Karpas-422 (cell line): ENCODE measurements around the gene DOCK6. TPM values are rescaled to one million over a fixed set of nuclear protein-coding genes. Genes with fewer than 3 reads are reported as not detected.

ENCODE experiments used
- DNase-seq: peaks from one replicate; pipeline ENCODE4 v3.0.0-alpha.2; 2015
- H2AFZ ChIP-seq: fragments of 200-600 bp; sonication (generic); 2 replicates; pipeline ENCODE4 v1.6.1; 2014; ENCODE audit warnings: antibody characterized with exemption, low read length, mixed read lengths
- H3K27ac ChIP-seq: fragments of 200-600 bp; sonication (generic); 2 replicates; pipeline ENCODE4 v1.5.1; 2014; ENCODE audit warnings: mild to moderate bottlenecking, low read length, moderate library complexity
- H3K27me3 ChIP-seq: fragments of 200-600 bp; sonication (generic); 2 replicates; pipeline ENCODE4 v1.6.1; 2014; ENCODE audit warnings: low read length, mixed read lengths
- H3K36me3 ChIP-seq: fragments of 200-600 bp; sonication (generic); 2 replicates; pipeline ENCODE4 v1.6.1; 2014; ENCODE audit warnings: low read length, mixed read lengths; ENCODE audit not compliant: insufficient read depth
- H3K4me1 ChIP-seq: fragments of 200-600 bp; sonication (generic); 2 replicates; pipeline ENCODE4 v1.6.1; 2014; ENCODE audit warnings: mild to moderate bottlenecking, low read length, mixed read lengths
- H3K4me2 ChIP-seq: fragments of 200-600 bp; sonication (generic); 2 replicates; pipeline ENCODE4 v1.6.1; 2014; ENCODE audit warnings: low read length, low read depth, mild to moderate bottlenecking; ENCODE audit not compliant: poor library complexity, severe bottlenecking
- H3K4me3 ChIP-seq: fragments of 200-600 bp; sonication (generic); 2 replicates; pipeline ENCODE4 v1.5.1; 2014; ENCODE audit warnings: mild to moderate bottlenecking, antibody characterized with exemption, low read length, mixed read lengths
- H3K79me2 ChIP-seq: fragments of 200-600 bp; sonication (generic); 2 replicates; pipeline ENCODE4 v1.6.1; 2014; ENCODE audit warnings: mild to moderate bottlenecking, low read length, mixed read lengths
- H3K9ac ChIP-seq: fragments of 200-600 bp; sonication (generic); 2 replicates; pipeline ENCODE4 v1.6.0; 2014; ENCODE audit warnings: low read length
- H3K9me2 ChIP-seq: fragments of 200-600 bp; sonication (generic), shearing (Covaris generic); replicated peaks from 2 replicates; pipeline ENCODE4 v1.6.0; 2014; ENCODE audit warnings: mild to moderate bottlenecking, low read length, moderate library complexity; ENCODE audit not compliant: insufficient read depth
- H3K9me3 ChIP-seq: fragments of 300-700, 200-600 bp; sonication (generic); 2 replicates; pipeline ENCODE4 v1.6.1; 2014; ENCODE audit warnings: low read length, mixed read lengths
- H4K20me1 ChIP-seq: fragments of 200-600 bp; sonication (generic); 2 replicates; pipeline ENCODE4 v1.6.1; 2014; ENCODE audit warnings: mild to moderate bottlenecking, antibody characterized with exemption, low read length, low read depth; ENCODE audit not compliant: insufficient read depth
- total RNA-seq: library from RNA; depleted of rRNA; stranded (reverse); fragments of >200 nt; shearing (Covaris generic); gene quantifications from 2 replicates; pipeline ENCODE4 v1.2.3, GENCODE V29; 2014; ENCODE audit warnings: low replicate concordance

DOCK6 gene
- total RNA-seq, 1 experiment from 2014 or later, result 6.5 TPM

DNA sequence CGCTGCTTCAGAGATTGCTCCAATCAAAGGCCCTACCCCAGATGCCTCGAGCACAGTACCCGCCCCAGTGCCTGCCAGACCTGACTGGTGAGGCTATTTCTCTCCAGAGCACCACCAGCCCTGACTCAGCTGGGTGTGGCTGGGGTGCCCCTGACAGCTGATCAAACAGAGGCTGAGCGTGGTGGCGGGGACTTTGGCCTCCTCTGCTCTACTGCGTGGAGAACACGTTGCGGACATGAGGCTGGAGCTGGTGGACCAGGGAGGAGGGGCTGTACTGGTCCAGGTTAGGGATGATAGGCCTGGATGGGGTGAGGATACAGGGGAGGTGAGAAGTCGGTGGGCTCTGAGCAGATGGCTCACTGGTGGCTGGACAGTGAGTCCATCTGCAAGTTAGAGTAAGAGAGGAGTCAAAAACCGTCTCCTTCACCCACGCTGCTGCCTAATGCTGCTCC, 3.5 kb upstream of the DOCK6 start:
- no peak overlapping the region for H3K4me3 ChIP-seq
- H2AFZ ChIP-seq, result no peak overlapping the region
- H3K79me2 ChIP-seq, result no peaks in the 10 kb centered on the region
- no peaks in the 10 kb centered on the region for H3K9me2 ChIP-seq
- H3K36me3 ChIP-seq, result no peaks in the 10 kb centered on the region
- H3K27me3 ChIP-seq, result no peaks in the 10 kb centered on the region
- H3K9me3 ChIP-seq, result no peaks in the 10 kb centered on the region
- no peak overlapping the region for H3K27ac ChIP-seq
- peaks cover 9% of the 10 kb centered on the region for H3K4me1 ChIP-seq
- no peak for DNase-seq
- no peak overlapping the region for H3K4me2 ChIP-seq
- H3K9ac ChIP-seq, result no peak overlapping the region
- no peaks in the 10 kb centered on the region for H4K20me1 ChIP-seq

DNA sequence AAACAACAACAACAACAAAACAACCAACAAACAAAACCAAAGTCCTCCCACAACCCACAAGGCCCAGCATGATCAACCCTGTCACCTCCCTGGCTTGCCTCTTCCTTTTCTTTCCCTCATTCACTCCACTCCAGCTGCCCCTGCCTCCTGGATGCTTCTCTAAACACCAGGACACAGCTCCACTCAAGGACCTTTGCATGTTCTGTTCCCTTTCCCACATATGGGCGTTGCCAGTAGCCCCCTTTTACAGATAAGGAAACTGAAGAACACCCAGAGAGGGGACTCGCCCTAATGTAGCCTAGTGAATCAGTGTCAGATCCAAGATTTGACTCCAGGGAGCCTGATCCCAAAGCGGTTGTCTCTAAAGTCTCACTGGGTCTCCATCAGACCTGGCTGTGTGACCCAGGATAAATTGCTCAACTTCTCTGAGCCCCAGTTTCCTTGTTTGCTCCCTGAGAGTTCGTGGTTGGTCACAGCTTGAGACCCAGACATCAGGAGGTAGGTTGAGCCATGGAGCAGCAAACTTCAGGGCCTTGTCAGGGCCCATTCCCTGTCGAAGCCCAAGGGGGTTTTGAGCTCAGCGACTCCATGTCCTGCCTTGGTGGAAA, 3.0 kb upstream of the DOCK6 start:
- Histone ChIP-seq H3K27ac (no peak overlapping the region), H3K27me3 (no peaks in the 10 kb centered on the region), H3K79me2 (no peaks in the 10 kb centered on the region), H2AFZ (no peak overlapping the region), H3K4me1 (peaks cover 9% of the 10 kb centered on the region), H3K36me3 (no peaks in the 10 kb centered on the region), H3K4me2 (no peak overlapping the region), H4K20me1 (no peaks in the 10 kb centered on the region), H3K9me2 (no peaks in the 10 kb centered on the region), H3K9me3 (no peaks in the 10 kb centered on the region), H3K4me3 (no peak overlapping the region), H3K9ac (no peak overlapping the region)
- DNase-seq, result no peak

DNA sequence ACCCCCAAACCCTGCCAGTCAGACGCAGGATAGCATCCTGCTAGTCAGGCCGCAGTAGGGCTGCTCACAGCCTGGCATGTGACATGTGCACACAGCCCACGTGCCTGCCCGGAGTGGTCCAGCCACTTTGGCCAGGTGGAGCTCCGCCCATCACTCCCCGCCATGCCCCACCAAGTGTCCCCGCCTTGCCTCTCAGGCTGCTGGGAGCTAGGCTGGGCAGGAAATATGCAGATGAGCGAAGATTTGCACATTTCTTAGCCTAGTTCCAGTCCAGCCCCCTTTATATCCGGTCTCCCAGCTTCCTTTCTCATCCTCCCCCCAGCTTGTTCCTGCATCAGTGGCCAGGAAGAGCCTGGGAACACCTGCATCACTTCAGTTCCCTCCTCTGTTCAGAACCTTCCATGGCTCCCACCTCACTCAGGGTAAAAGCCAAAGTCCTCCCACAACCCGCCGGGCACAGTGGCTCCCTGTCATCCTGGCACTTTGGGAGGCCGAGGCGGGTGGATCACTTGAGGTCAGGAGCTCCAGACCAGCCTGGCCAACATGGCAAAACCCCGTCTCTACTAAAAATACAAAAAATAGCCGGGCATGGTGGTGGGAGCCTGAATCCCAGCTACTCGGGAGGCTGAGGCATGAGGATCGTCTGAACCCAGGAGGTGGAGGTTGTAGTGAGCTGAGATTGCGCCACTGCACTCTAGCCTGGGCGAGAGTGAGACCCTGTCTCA, 2.3 kb upstream of the DOCK6 start:
- H3K9ac ChIP-seq, result no peak overlapping the region
- H3K4me1 ChIP-seq, result peaks cover 9% of the 10 kb centered on the region
- peak; percentile 75 for DNase-seq
- no peak overlapping the region for H3K27ac ChIP-seq
- no peak overlapping the region for H3K4me2 ChIP-seq
- no peaks in the 10 kb centered on the region for H3K79me2 ChIP-seq
- H3K4me3 ChIP-seq, result no peak overlapping the region
- no peaks in the 10 kb centered on the region for H3K9me2 ChIP-seq
- H3K27me3 ChIP-seq, result no peaks in the 10 kb centered on the region
- no peaks in the 10 kb centered on the region for H3K9me3 ChIP-seq
- H2AFZ ChIP-seq, result peak overlapping the region; percentile 38; the same call in 1 of the 2 replicates
- H3K36me3 ChIP-seq, result no peaks in the 10 kb centered on the region
- no peaks in the 10 kb centered on the region for H4K20me1 ChIP-seq

DNA sequence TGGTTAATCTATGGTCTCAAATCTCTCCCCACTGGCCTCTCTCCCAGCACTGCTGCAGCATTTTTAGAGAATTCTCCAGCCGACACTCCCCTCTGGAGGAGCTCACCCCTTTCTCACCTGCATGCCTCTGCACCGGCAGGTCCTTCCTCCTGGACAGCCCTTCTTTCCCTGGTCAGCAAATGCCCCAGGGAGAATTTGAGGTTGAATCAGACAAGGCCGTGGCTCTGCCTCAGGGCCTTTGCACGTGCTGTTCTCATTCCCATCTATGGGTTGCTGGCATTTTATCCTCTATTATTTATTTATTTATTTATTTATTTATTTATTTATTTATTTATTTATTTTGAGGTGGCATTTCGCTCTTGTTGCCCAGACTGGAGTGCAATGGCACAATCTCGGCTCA, 1.4 kb upstream of the DOCK6 start:
- Histone ChIP-seq H3K9me2 (no peaks in the 10 kb centered on the region), H3K9ac (no peak overlapping the region), H3K79me2 (no peaks in the 10 kb centered on the region), H3K27ac (no peak overlapping the region), H3K4me1 (peaks cover 9% of the 10 kb centered on the region), H3K4me2 (no peak overlapping the region), H3K36me3 (no peaks in the 10 kb centered on the region), H3K9me3 (no peaks in the 10 kb centered on the region), H4K20me1 (no peaks in the 10 kb centered on the region), H2AFZ (no peak overlapping the region), H3K4me3 (no peak overlapping the region), H3K27me3 (no peaks in the 10 kb centered on the region)
- DNase-seq, result no peak

DNA sequence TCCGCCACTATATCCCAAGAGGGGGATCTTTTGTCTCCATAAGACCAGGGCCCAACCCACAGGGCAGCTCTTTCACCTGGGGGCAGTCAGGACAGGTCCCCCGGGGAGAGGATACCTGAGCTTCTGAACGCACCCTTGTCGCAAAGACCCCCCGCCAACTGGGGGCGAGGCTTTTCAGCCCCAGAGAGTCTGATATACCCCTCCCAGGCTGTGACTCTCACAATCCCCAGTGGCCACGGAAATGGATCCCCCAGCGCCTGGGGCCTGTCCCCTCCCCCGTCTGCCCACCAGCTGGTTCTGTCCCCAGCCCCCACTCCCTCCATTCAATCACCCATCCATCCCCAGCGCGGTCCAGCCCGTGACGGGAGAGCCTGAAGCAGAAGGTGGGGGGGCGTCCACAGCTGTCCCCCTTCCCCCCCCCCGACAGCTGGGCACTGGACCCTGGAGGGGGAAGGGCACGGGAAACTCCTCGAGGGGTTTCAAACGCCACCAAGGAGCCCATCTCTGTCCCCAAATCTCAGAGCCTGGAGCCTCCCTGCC, 823 bp downstream of the DOCK6 start:
- no peak overlapping the region for H3K27ac ChIP-seq
- H3K79me2 ChIP-seq, result no peaks in the 10 kb centered on the region
- H3K9ac ChIP-seq, result peak overlapping the region; percentile 69
- H3K4me1 ChIP-seq, result peaks cover 9% of the 10 kb centered on the region
- peak; percentile 6 for DNase-seq
- H3K9me2 ChIP-seq, result no peaks in the 10 kb centered on the region
- no peaks in the 10 kb centered on the region for H3K27me3 ChIP-seq
- H3K4me2 ChIP-seq, result peak overlapping the region; percentile 56
- H4K20me1 ChIP-seq, result no peaks in the 10 kb centered on the region
- H3K36me3 ChIP-seq, result no peaks in the 10 kb centered on the region
- H2AFZ ChIP-seq, result no peak overlapping the region
- peak overlapping the region; percentile 63 for H3K4me3 ChIP-seq
- H3K9me3 ChIP-seq, result no peaks in the 10 kb centered on the region

DNA sequence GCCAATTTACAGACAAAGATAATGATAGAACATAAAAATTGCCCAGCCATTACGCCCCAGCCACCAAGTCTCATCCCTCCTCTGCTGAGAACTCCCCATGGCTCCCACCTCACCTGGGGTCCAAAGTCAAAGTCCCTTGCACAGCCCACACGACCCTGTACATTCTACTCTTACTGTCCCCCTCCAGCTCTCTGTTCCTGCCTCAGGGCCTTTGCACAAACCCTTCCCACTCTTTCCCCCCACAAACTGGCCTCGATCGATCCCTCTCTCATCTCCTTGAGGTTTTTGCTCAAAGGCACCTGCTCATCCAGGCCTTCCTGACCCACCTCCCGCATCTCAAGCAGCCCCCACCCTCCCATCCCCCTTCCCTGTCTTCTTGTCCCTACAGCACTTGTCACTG, 1.3 kb downstream of the DOCK6 start:
- Histone ChIP-seq H3K27ac (no peak overlapping the region), H3K36me3 (no peaks in the 10 kb centered on the region), H3K9me2 (no peaks in the 10 kb centered on the region), H3K9me3 (no peaks in the 10 kb centered on the region), H3K4me2 (no peak overlapping the region), H3K4me1 (peaks cover 9% of the 10 kb centered on the region), H3K9ac (no peak overlapping the region), H3K79me2 (no peaks in the 10 kb centered on the region), H2AFZ (no peak overlapping the region), H4K20me1 (no peaks in the 10 kb centered on the region), H3K27me3 (no peaks in the 10 kb centered on the region), H3K4me3 (no peak overlapping the region)
- DNase-seq, result peak; percentile 33

DNA sequence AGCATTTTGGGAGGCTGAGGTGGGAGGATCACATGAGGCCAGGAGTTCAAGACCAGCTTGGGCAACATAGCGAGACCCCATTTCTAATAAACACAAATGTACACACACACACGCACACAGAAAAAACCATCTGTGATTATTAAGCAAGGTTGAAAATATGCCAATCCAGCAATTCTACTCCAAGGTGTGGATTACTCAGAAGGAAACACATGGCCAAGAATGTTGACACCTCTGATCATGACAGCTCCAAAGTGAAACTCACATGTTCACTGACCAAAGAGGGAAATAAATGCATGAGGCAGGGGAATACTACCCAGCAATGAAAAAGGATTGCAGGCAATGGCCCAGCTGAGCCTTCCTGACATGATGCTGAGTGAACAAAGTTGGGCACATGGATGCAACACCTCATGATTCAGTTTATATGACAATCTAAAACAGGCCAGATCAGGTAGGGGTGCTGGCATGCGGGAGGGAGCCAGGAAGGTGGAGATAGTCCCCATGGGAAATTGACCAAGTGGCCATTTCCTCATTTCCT, 4.4 kb downstream of the DOCK6 start:
- H3K27ac ChIP-seq, result no peak overlapping the region

DNA sequence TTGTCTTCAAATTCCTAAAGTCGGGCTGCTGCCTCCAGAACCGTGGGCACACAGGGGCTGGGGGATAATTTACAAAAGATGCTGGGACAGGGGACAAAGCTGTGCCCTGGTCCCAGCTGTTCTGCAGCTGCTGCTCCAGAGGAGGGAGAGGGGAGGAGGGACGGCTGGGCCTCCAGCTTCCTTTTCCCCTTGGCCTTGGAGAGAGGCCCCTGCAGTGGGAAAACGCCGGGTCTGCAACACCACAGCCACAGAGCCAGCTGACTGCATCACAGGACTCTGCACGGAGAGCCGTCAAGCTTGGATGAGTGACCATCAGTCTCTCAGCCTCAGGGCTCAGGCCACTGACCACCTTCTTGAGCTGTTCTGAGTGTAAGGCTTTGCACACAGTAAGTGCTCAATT, 6.1 kb downstream of the DOCK6 start:
- Histone ChIP-seq H3K4me2 (no peak overlapping the region), H3K4me1 (no peaks in the 10 kb centered on the region), H3K4me3 (no peak overlapping the region), H3K9ac (no peak overlapping the region), H3K79me2 (no peaks in the 10 kb centered on the region), H3K27ac (no peak overlapping the region), H2AFZ (no peak overlapping the region), H4K20me1 (no peaks in the 10 kb centered on the region), H3K9me3 (no peaks in the 10 kb centered on the region), H3K9me2 (no peaks in the 10 kb centered on the region), H3K36me3 (no peaks in the 10 kb centered on the region), H3K27me3 (no peaks in the 10 kb centered on the region)
- no peak for DNase-seq

More for the DNA sequence above, 4.4 kb downstream of the DOCK6 start:
- Histone ChIP-seq H3K4me3 (no peak overlapping the region), H3K36me3 (no peaks in the 10 kb centered on the region), H3K79me2 (no peaks in the 10 kb centered on the region), H3K4me1 (0 out of 2 replicates have a peak, but pooled peaks cover 3% of the 10 kb centered on the region), H3K9me3 (no peaks in the 10 kb centered on the region), H3K27me3 (no peaks in the 10 kb centered on the region), H3K9ac (no peak overlapping the region), H4K20me1 (no peaks in the 10 kb centered on the region), H2AFZ (no peak overlapping the region), H3K4me2 (no peak overlapping the region), H3K9me2 (no peaks in the 10 kb centered on the region)
- DNase-seq, result no peak
